H1 (cell line): Measurements from ENCODE around the gene KRTAP29-1. TPM values are rescaled to one million over a fixed set of nuclear protein-coding genes. Genes with fewer than 3 reads are reported as not detected.

Experiments
- ATF3 ChIP-seq: IDR thresholded peaks from 2 replicates; pipeline ENCODE4 v1.6.1; 2011; ENCODE audit warnings: low read depth, mild to moderate bottlenecking, low read length; ENCODE audit not compliant: insufficient read depth
- CEBPB ChIP-seq: IDR thresholded peaks from 2 replicates; pipeline ENCODE4 v1.6.1; 2012; ENCODE audit warnings: low read depth, low read length
- CHD7 ChIP-seq: fragments of 300-600 bp; sonication (generic); IDR thresholded peaks from 2 replicates; pipeline ENCODE4 v1.7.1; 2012; ENCODE audit warnings: low read length, moderate library complexity, mild to moderate bottlenecking, inconsistent platforms; ENCODE audit not compliant: insufficient replicate concordance
- CTBP2 ChIP-seq: IDR thresholded peaks from 2 replicates; pipeline ENCODE4 v1.7.0; 2011; ENCODE audit warnings: borderline replicate concordance, mild to moderate bottlenecking, moderate library complexity, mixed read lengths, low read length; ENCODE audit not compliant: insufficient read depth, insufficient read length
- HDAC2 ChIP-seq, 2 experiments: fragments of 300-600 bp in 1 of 2; sonication (generic) in 1 of 2; IDR thresholded peaks; 2 replicates each; pipeline ENCODE4 v1.6.1; 2011 to 2012; ENCODE audit warnings: low read depth in 2 of 2, low read length in 2 of 2, mild to moderate bottlenecking in 2 of 2, moderate library complexity in 2 of 2, borderline replicate concordance in 1 of 2, inconsistent platforms in 1 of 2
- JUND ChIP-seq: IDR thresholded peaks from 2 replicates; pipeline ENCODE4 v1.6.1; 2011; ENCODE audit warnings: mild to moderate bottlenecking, improper control_type of control experiment, low read length
- KDM1A ChIP-seq: fragments of 200-600, 300-600 bp; sonication (generic); IDR thresholded peaks from 2 replicates; pipeline ENCODE4 v1.7.1; 2016; ENCODE audit warnings: mild to moderate bottlenecking, low read length, borderline replicate concordance
- KDM5A ChIP-seq: fragments of 200-600 bp; IDR thresholded peaks from 2 replicates; pipeline ENCODE4 v1.7.1; 2012; ENCODE audit warnings: mild to moderate bottlenecking, low read length, inconsistent platforms, mixed read lengths
- POLR2A ChIP-seq, 2 experiments: IDR thresholded peaks; 1 replicate in 1 of 2; 2 replicates in 1 of 2; pipeline ENCODE4 v1.6.1; 2011; ENCODE audit warnings: low read depth in 2 of 2, low read length in 2 of 2, mild to moderate bottlenecking in 2 of 2; ENCODE audit errors: control extremely low read depth in 1 of 2
- SIN3A ChIP-seq, 2 experiments: IDR thresholded peaks in 1 of 2; conservative IDR thresholded peaks in 1 of 2; 2 replicates each; pipeline ENCODE4 v1.6.1; 2011 to 2012; ENCODE audit warnings: low read length in 2 of 2, improper control_type of control experiment in 1 of 2, low read depth in 1 of 2, mild to moderate bottlenecking in 1 of 2
- SRF ChIP-seq: IDR thresholded peaks from 2 replicates; pipeline ENCODE4 v1.6.1; 2011; ENCODE audit warnings: mild to moderate bottlenecking, low read depth, low read length, moderate library complexity
- polyA plus RNA-seq, 7 experiments: library from polyadenylated mRNA; depleted of rRNA in 3 of 7; stranded (reverse) in 5 of 7; unstranded in 2 of 7; fragments of >200 nt in 5 of 7; fragments of 200-250 nt in 2 of 7; gene quantifications; 1 replicate in 5 of 7; 2 replicates in 1 of 7; 4 replicates in 1 of 7; pipeline versions ENCODE4 v1.2.1 to v1.2.3, GENCODE V29; 2011 to 2013; ENCODE audit warnings: missing spikeins in 2 of 7, mixed read lengths in 2 of 7
- total RNA-seq: library from RNA; stranded (reverse); fragmentation: NEBNext Ultra II Directional; extraction: Animal tissue kit (Norgen Biotek cat#: 25700); gene quantifications from 2 replicates; pipeline ENCODE4 v1.2.1, GENCODE V29; 2021

Gene KRTAP29-1
- total and polyA plus RNA-seq, 2 of the 8 experiments (the other 6 are each of a cell fraction or from before 2014, with no cell fraction given): not detected

- TF ChIP-seq CHD7 (no peak), JUND (no peak), HDAC2 (IDR thresholded peaks at IDR 0.05; ENCODE audit: borderline replicate concordance in 1 of 2, low read depth in 2 of 2, low read length in 2 of 2) (no peak), CEBPB (no peak), KDM1A (no peak), KDM5A (no peak), SIN3A (conservative IDR thresholded peaks at IDR 0.05 in 1 of 2, IDR thresholded peaks at IDR 0.05 in 1 of 2; ENCODE audit: low read depth in 1 of 2, low read length in 2 of 2) (no peak), CTBP2 (no peak), SRF (no peak), POLR2A (IDR thresholded peaks at IDR 0.05; ENCODE audit: control extremely low read depth in 1 of 2, low read depth in 2 of 2, low read length in 2 of 2) (no peak), ATF3 (no peak)
Observed at GRCh38 chr17:41351177-41351576, 48.5 kb upstream of the KRTAP29-1 start (continued).
